SIG-M5 (cell line): ENCODE measurements around the gene CD109.
"Not testable (repeated sequence)": the region's sequence is repeated elsewhere in the genome, so short reads cannot be mapped to it uniquely, and the experiment has no call there.

Experiments used
- DNase-seq: peaks from one replicate; lab custom pipeline; 2025; lab: John Stamatoyannopoulos, UW

Gene CD109

GRCh38 chr6:73791336-73791735 lies 95.3 kb downstream of the CD109 start:
- DNase-seq, result no peak

GRCh38 chr6:73792738-73793137 lies 96.7 kb downstream of the CD109 start:
- no peak for DNase-seq

- DNase-seq, result no peak
Measured at GRCh38 chr6:73796881-73797280, 100.9 kb downstream of the CD109 start.

- DNase-seq, result no peak
Measured at GRCh38 chr6:73797861-73798260, 101.9 kb downstream of the CD109 start.

- DNase-seq, result no peak
Measured at GRCh38 chr6:73798592-73798991, 102.6 kb downstream of the CD109 start.

GRCh38 chr6:73800997-73801396 lies 105.0 kb downstream of the CD109 start:
- DNase-seq, result no peak

- no peak for DNase-seq
Measured at GRCh38 chr6:73801652-73802268, 105.8 kb downstream of the CD109 start.

- DNase-seq, result no peak
Measured at GRCh38 chr6:73802366-73802765, 106.4 kb downstream of the CD109 start.

- no peak for DNase-seq
Measured at GRCh38 chr6:73803562-73804241, 107.7 kb downstream of the CD109 start.

- not testable (repeated sequence) for DNase-seq
Measured at GRCh38 chr6:73805221-73805620, 109.2 kb downstream of the CD109 start.

- not testable (repeated sequence) for DNase-seq
Measured at GRCh38 chr6:73805982-73806381, 110.0 kb downstream of the CD109 start.

GRCh38 chr6:73811706-73812105 lies 115.7 kb downstream of the CD109 start:
- DNase-seq, result no peak

- no peak for DNase-seq
Measured at GRCh38 chr6:73817253-73817652, 121.2 kb downstream of the CD109 start.

- DNase-seq, result no peak
Measured at GRCh38 chr6:73823046-73823735, 127.2 kb downstream of the CD109 start.

- no peak for DNase-seq
Measured at GRCh38 chr6:73823832-73824231, 127.8 kb downstream of the CD109 start.

- DNase-seq, result no peak
Measured at GRCh38 chr6:73826571-73826970, 130.6 kb downstream of the CD109 start.

GRCh38 chr6:73830119-73830518 lies 134.1 kb downstream of the CD109 start:
- no peak for DNase-seq

GRCh38 chr6:73832313-73832712 lies 136.3 kb downstream of the CD109 start:
- DNase-seq, result no peak

GRCh38 chr6:73844696-73845095 lies 148.7 kb downstream of the CD109 start:
- DNase-seq, result not testable (repeated sequence)

GRCh38 chr6:73851048-73851447 lies 155.0 kb downstream of the CD109 start:
- DNase-seq, result not testable (repeated sequence)

- no peak for DNase-seq
Measured at GRCh38 chr6:73854998-73855718, 159.2 kb downstream of the CD109 start.

GRCh38 chr6:73857341-73857890 lies 161.4 kb downstream of the CD109 start:
- DNase-seq, result no peak
